ENCODE results near the gene CGB1. TPM values are rescaled to one million over a fixed set of nuclear protein-coding genes. Genes with fewer than 3 reads are reported as not detected.

CGB1 gene
- total RNA-seq, 1 donor from 2014 or later, result not detected

DNA sequence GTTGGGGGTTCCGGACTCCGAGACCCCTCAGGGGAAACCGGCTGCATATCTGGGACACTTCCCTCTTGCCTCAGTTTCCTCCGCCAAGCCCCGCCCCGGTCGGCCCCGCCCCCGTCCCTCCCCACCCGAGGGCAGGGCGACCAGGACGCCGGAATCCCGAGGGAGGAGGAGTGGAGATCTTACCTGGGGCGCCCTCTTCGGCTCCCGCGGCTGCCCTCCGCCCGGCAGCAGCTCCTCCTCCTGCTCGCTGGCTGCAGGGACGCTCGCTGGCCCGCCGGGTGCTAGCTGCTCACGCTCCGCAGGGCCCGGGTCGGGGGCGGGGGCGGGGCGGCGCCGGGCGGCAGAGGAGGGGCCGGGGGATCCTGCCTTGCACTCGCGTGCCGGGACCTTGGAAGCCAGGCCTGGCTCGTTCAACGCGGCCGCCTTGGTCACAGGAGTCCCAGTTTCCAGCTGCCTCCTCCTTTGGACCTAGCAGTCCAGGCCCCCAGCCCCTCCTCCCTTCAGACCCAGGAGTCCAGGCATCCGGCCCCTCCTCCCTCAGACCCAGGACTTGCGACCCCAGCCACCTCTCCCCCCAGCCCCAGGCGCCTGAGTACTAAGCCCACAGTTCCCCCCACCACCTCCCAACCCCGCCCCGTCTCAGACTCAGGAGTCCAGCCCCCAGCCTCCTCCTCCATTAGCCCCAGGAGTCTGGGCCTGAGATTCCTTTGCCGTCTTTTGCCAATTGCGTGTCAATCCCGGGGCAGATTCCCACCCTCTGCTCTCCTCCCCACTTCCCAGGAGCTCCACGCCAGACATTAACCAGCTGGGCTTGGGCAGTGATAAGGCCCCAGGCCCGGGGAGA is 28.3 kb upstream of the CGB1 start, which contains the start of gene NTF4:
Gene NTF4 (minus strand): TSS at position 51 of the 844 bp plus-strand sequence. CDS start 2,821 bp downstream, outside the sequence.
- Mint-ChIP-seq H3K9me3 (ENCODE audit: low read depth) (peaks cover 3% of the 10 kb centered on the region), H3K27me3 (peaks cover 61% of the 10 kb centered on the region), H3K4me3 (ENCODE audit: low read depth) (peak within 1 kb of the TSS; percentile 41), H3K27ac (no peak within 1 kb of the TSS), H3K4me1 (ENCODE audit: low read depth) (peaks cover 4% of the 10 kb centered on the region), H3K36me3 (ENCODE audit: insufficient read depth) (no peaks in the 10 kb centered on the region)
- TF ChIP-seq, protein P1, sequence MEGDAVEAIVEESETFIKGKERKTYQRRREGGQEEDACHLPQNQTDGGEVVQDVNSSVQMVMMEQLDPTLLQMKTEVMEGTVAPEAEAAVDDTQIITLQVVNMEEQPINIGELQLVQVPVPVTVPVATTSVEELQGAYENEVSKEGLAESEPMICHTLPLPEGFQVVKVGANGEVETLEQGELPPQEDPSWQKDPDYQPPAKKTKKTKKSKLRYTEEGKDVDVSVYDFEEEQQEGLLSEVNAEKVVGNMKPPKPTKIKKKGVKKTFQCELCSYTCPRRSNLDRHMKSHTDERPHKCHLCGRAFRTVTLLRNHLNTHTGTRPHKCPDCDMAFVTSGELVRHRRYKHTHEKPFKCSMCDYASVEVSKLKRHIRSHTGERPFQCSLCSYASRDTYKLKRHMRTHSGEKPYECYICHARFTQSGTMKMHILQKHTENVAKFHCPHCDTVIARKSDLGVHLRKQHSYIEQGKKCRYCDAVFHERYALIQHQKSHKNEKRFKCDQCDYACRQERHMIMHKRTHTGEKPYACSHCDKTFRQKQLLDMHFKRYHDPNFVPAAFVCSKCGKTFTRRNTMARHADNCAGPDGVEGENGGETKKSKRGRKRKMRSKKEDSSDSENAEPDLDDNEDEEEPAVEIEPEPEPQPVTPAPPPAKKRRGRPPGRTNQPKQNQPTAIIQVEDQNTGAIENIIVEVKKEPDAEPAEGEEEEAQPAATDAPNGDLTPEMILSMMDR (IDR thresholded peaks at IDR 0.05; ENCODE audit: unreplicated experiment), result no peak
- DNase-seq (ENCODE audit: low spot score, unreplicated experiment), result peak; percentile 61

DNA sequence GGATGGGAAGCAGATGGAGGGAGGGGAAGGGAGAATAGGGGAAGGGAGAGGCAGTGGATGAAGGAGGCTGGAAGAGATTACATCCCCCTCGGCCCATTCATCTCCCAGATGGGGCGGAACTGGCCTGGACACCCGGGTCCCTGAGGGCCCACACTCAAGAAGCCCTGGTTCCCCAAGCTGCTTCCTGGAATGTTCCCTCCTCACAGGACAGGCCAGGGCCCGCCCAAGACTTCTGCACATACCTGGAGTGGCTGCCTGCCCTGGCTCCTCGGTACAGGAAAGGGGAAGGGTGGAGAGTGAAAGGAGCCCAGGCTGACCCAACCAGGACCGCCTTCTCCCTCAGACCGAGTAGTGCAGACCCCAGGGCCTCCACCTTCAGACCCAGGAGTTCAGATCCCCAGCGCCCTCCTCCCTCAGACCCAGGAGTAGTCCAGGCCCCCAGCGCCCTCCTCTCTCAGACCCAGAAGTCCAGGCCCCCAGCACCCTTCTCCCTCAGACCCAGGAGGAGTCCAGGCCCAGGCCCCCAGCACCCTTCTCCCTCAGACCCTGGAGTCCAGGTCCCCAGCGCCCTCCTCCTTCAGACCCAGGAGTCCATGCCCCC is 27.4 kb upstream of the CGB1 start:
- no peak for DNase-seq (ENCODE audit: low spot score, unreplicated experiment)
- Mint-ChIP-seq H3K27me3 (peaks cover 61% of the 10 kb centered on the region), H3K9me3 (ENCODE audit: low read depth) (no peaks in the 10 kb centered on the region), H3K4me1 (ENCODE audit: low read depth) (peaks cover 4% of the 10 kb centered on the region), H3K27ac (no peak overlapping the region), H3K36me3 (ENCODE audit: insufficient read depth) (no peaks in the 10 kb centered on the region), H3K4me3 (ENCODE audit: low read depth) (peak overlapping the region; percentile 41)
- TF ChIP-seq, protein P1 (IDR thresholded peaks at IDR 0.05; ENCODE audit: unreplicated experiment), result no peak

DNA sequence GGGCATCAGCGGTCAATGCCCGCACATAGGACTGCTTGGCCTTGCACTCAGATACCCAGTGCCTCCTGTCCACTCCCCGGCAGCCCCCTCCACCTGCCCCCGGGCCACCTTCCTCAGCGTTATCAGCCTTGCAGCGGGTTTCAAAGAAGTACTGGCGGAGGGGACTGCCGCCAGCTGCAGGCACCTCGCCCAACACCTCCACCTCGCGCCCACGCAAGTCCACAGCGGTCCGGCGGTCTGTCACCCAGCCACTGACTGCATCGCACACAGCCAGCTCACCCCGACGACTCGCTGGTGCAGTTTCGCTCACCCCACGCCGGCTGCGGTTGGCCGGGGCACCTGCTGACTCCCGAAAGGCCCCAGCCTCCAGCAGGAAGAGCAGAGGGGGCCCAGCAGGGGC is 24.8 kb upstream of the CGB1 start:
- TF ChIP-seq, protein P1 (IDR thresholded peaks at IDR 0.05; ENCODE audit: unreplicated experiment), result no peak
- no peaks in the 10 kb centered on the region for H3K36me3 Mint-ChIP-seq (ENCODE audit: insufficient read depth)
- no peak overlapping the region for H3K27ac Mint-ChIP-seq
- no peak for DNase-seq (ENCODE audit: low spot score, unreplicated experiment)
- H3K4me3 Mint-ChIP-seq (ENCODE audit: low read depth), result no peak overlapping the region
- H3K4me1 Mint-ChIP-seq (ENCODE audit: low read depth), result peaks cover 8% of the 10 kb centered on the region
- H3K27me3 Mint-ChIP-seq, result peaks cover 65% of the 10 kb centered on the region
- no peaks in the 10 kb centered on the region for H3K9me3 Mint-ChIP-seq (ENCODE audit: low read depth)

DNA sequence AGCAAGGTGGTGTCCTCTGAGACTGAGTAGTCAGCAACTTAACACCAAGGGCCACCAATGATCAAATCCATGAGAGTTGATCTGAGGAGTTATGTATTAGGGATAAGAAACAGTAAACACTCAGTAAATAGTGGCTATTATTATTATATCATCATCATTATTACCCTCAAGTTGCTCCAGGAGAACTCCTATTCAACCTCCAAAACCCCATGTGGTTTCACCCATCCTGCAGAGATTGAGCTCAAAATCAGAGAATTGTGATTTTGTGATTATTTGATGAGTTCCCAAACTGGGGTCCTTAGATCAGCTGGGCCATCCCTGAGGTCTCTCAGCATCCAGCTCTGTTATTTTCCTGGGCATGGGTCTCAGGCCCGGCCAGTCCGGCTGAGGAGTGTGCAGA is 24.3 kb upstream of the CGB1 start:
- TF ChIP-seq, protein P1 (IDR thresholded peaks at IDR 0.05; ENCODE audit: unreplicated experiment), result no peak
- Mint-ChIP-seq H3K27ac (no peak overlapping the region), H3K4me1 (ENCODE audit: low read depth) (peaks cover 8% of the 10 kb centered on the region), H3K27me3 (peaks cover 65% of the 10 kb centered on the region), H3K4me3 (ENCODE audit: low read depth) (no peak overlapping the region), H3K9me3 (ENCODE audit: low read depth) (no peaks in the 10 kb centered on the region), H3K36me3 (ENCODE audit: insufficient read depth) (no peaks in the 10 kb centered on the region)
- no peak for DNase-seq (ENCODE audit: low spot score, unreplicated experiment)

DNA sequence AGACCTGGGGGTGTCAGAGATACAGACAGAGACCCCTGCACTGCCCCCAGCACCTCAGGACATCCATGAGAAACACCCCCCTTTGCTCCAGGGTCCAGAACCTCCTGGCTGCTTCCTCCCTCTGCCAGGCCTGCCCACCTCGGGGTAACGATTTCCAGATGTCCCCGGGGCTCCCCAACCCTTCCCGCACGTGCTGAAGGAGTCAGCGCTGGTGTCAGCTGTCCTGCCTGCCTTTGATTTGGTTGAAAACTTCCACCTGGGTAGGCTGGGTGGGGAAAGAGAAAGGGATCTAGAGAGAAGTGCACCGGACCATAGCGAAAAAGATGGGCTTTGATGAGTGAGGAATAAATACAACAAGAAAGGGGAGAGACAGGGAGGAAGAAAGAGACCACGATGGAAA is 22.4 kb upstream of the CGB1 start:
- no peaks in the 10 kb centered on the region for H3K9me3 Mint-ChIP-seq (ENCODE audit: low read depth)
- no peaks in the 10 kb centered on the region for H3K36me3 Mint-ChIP-seq (ENCODE audit: insufficient read depth)
- peaks cover 70% of the 10 kb centered on the region for H3K27me3 Mint-ChIP-seq
- no peak for DNase-seq (ENCODE audit: low spot score, unreplicated experiment)
- peaks cover 4% of the 10 kb centered on the region for H3K4me1 Mint-ChIP-seq (ENCODE audit: low read depth)
- H3K4me3 Mint-ChIP-seq (ENCODE audit: low read depth), result no peak overlapping the region
- TF ChIP-seq, protein P1 (IDR thresholded peaks at IDR 0.05; ENCODE audit: unreplicated experiment), result no peak
- H3K27ac Mint-ChIP-seq, result no peak overlapping the region
